ENCODE measurements around the gene LIN37. TPM values are rescaled to one million over a fixed set of nuclear protein-coding genes. Genes with fewer than 3 reads are reported as not detected.
A peak's percentile ranks its signal among the peaks of the same experiment; 100 is the strongest.

The LIN37 gene
- total and polyA plus RNA-seq, 2 of the 13 experiments (the other 11 are each of a cell fraction or from before 2014, with no cell fraction given): 6.3 to 8.7 TPM

- H3K4me3 ChIP-seq (replicated peaks in 1 of 3; ENCODE audit: insufficient read depth in 1 of 3, low read depth in 2 of 3, low read length in 3 of 3): no peak overlapping the region
- H3K9ac ChIP-seq (ENCODE audit: insufficient read depth, low read depth, low read length): no peak overlapping the region
- no peak for DNase-seq (ENCODE audit: low spot score)
- intact Hi-C loops (cut with micrococcal nuclease; ENCODE audit: unreplicated experiment): no loop called here
- no peaks in the 10 kb centered on the region for H3K27me3 ChIP-seq (ENCODE audit: control insufficient read depth in 1 of 2, insufficient read depth in 2 of 2, low read length in 2 of 2)
- POLR2A ChIA-PET: interaction anchor here (4.6 kb wide), 1 partner anchor 17 kb away, joined by 69 read pairs; no protein-coding TSS in a partner anchor
- H3K4me1 ChIP-seq (ENCODE audit: insufficient read depth, low read length): peaks cover 10% of the 10 kb centered on the region
- CTCF ChIA-PET (ENCODE audit: low intra/inter-chr PET ratio, low total read pairs): no interaction called here
- no peak overlapping the region for H2AFZ ChIP-seq (ENCODE audit: low read length)
- no peak overlapping the region for H3K4me2 ChIP-seq (ENCODE audit: low read depth, low read length)
- H3K36me3 ChIP-seq (replicated peaks in 1 of 2; ENCODE audit: control insufficient read depth in 1 of 2, insufficient read depth in 2 of 2, low read length in 2 of 2): peaks cover 43 to 67% of the 10 kb centered on the region in 2 experiments
- WGBS (ENCODE audit: low lambda C conversion rate): over 99% methylated on average over 14 of the region's 14 CpGs
- TF ChIP-seq GTF2F1 (IDR thresholded peaks at IDR 0.05; ENCODE audit: low read length) (no peak), CHD4 (IDR thresholded peaks at IDR 0.05; ENCODE audit: borderline replicate concordance, low read length) (no peak), AGO2 (optimal IDR thresholded peaks at IDR 0.05; ENCODE audit: low read depth, low read length) (peak; percentile 47), RBFOX2 (IDR thresholded peaks at IDR 0.05; ENCODE audit: low read depth, low read length) (peak; percentile 41), SP140L (CRISPR knock-in tag; IDR thresholded peaks at IDR 0.05; ENCODE audit: borderline replicate concordance) (no peak)
- H3K79me2 ChIP-seq (ENCODE audit: insufficient read depth, low read length): peaks cover 21% of the 10 kb centered on the region
- no peak overlapping the region for H3K27ac ChIP-seq (ENCODE audit: extremely low read length, insufficient read depth, low read length)
- H3K9me3 ChIP-seq (ENCODE audit: low read length): no peaks in the 10 kb centered on the region
- no peak for FAIRE-seq
- BruUV-seq (replicated peaks): no TSS peak
- in situ Hi-C loops (cut with HindIII; ENCODE audit: extremely low pct_ligation_motif_present, low pct_unique_long_range_greater_than_20kb): no loop called here
- ATAC-seq: no peak
- H4K20me1 ChIP-seq (ENCODE audit: insufficient read depth, low read length): peaks cover 8% of the 10 kb centered on the region
Measured at GRCh38 chr19:35722461-35722860, 25.9 kb upstream of the LIN37 start.

GRCh38 chr19:35722897-35723296, 25.5 kb upstream of the LIN37 start:
- Histone ChIP-seq H3K4me3 (replicated peaks in 1 of 3; ENCODE audit: insufficient read depth in 1 of 3, low read depth in 2 of 3, low read length in 3 of 3) (no peak overlapping the region), H3K9ac (ENCODE audit: insufficient read depth, low read depth, low read length) (no peak overlapping the region), H3K4me2 (ENCODE audit: low read depth, low read length) (no peak overlapping the region), H3K36me3 (replicated peaks in 1 of 2; ENCODE audit: control insufficient read depth in 1 of 2, insufficient read depth in 2 of 2, low read length in 2 of 2) (peaks cover 48 to 72% of the 10 kb centered on the region in 2 experiments), H4K20me1 (ENCODE audit: insufficient read depth, low read length) (peaks cover 8% of the 10 kb centered on the region), H3K79me2 (ENCODE audit: insufficient read depth, low read length) (peaks cover 21% of the 10 kb centered on the region), H3K9me3 (ENCODE audit: low read length) (no peaks in the 10 kb centered on the region), H2AFZ (ENCODE audit: low read length) (no peak overlapping the region), H3K27ac (ENCODE audit: extremely low read length, insufficient read depth, low read length) (no peak overlapping the region), H3K4me1 (ENCODE audit: insufficient read depth, low read length) (peaks cover 10% of the 10 kb centered on the region), H3K27me3 (ENCODE audit: control insufficient read depth in 1 of 2, insufficient read depth in 2 of 2, low read length in 2 of 2) (no peaks in the 10 kb centered on the region)
- ChIA-PET POLR2A (interaction anchor here (1.1 kb wide), 1 partner anchor 15 kb away, joined by 3 read pairs; no protein-coding TSS in a partner anchor), CTCF (ENCODE audit: low intra/inter-chr PET ratio, low total read pairs) (no interaction called here)
- DNase-seq (ENCODE audit: low spot score): no peak
- 96% methylated on average over 11 of the region's 16 CpGs for WGBS (ENCODE audit: low lambda C conversion rate)
- no TSS peak for BruUV-seq (replicated peaks)
- intact Hi-C loops (cut with micrococcal nuclease; ENCODE audit: unreplicated experiment) (no loop called here), in situ Hi-C loops (cut with HindIII; ENCODE audit: extremely low pct_ligation_motif_present, low pct_unique_long_range_greater_than_20kb) (no loop called here)
- ATAC-seq: no peak
- FAIRE-seq: no peak
- no peak for TF ChIP-seq MTF1 (CRISPR knock-in tag; IDR thresholded peaks at IDR 0.05)
- TF ChIP-seq PAX8 (CRISPR knock-in tag; IDR thresholded peaks at IDR 0.05; ENCODE audit: borderline replicate concordance): no peak
- TF ChIP-seq ZNF557 (CRISPR knock-in tag; IDR thresholded peaks at IDR 0.05): no peak
- no peak for TF ChIP-seq ZNF282 (IDR thresholded peaks at IDR 0.05; ENCODE audit: partially characterized antibody)
- TF ChIP-seq BRCA1 (CRISPR knock-in tag; IDR thresholded peaks at IDR 0.05): no peak
- TF ChIP-seq THAP7 (CRISPR knock-in tag; IDR thresholded peaks at IDR 0.05): no peak
- no peak for TF ChIP-seq ZNF766 (CRISPR knock-in tag; IDR thresholded peaks at IDR 0.05; ENCODE audit: borderline replicate concordance)
- TF ChIP-seq FOSL2 (CRISPR knock-in tag; IDR thresholded peaks at IDR 0.05): no peak
- TF ChIP-seq TCF12 (IDR thresholded peaks at IDR 0.05): no peak
- TF ChIP-seq TCF12 (CRISPR knock-in tag; IDR thresholded peaks at IDR 0.05): no peak
- TF ChIP-seq ZNF296 (CRISPR knock-in tag; conservative IDR thresholded peaks at IDR 0.05): no peak
- no peak for TF ChIP-seq PHF21A (CRISPR knock-in tag; IDR thresholded peaks at IDR 0.05)
- 0 out of 4 replicates have a peak, but pooled peaks of 1 of the 2 experiments have one; percentile 16 for TF ChIP-seq POLR2A (IDR thresholded peaks at IDR 0.05; ENCODE audit: insufficient read depth in 1 of 2, low read depth in 2 of 2, low read length in 2 of 2)
- TF ChIP-seq ZFX (CRISPR knock-in tag; IDR thresholded peaks at IDR 0.05; ENCODE audit: low read depth): no peak
- TF ChIP-seq AGO2 (optimal IDR thresholded peaks at IDR 0.05; ENCODE audit: low read depth, low read length): peak; percentile 42
- no peak for TF ChIP-seq TFDP2 (CRISPR knock-in tag; IDR thresholded peaks at IDR 0.05)
